Uterus (tissue), 4 donors: ENCODE data around the gene SPEM3. TPM values are rescaled to one million over a fixed set of nuclear protein-coding genes. Genes with fewer than 3 reads are reported as not detected.
A peak's percentile ranks its signal among the peaks of the same experiment; 100 is the strongest.

Experiments
- DNase-seq, 2 donors: peaks; one replicate each; pipeline ENCODE4 v3.0.0-alpha.2; 2019 to 2020
- H3K27ac ChIP-seq, 2 donors: fragments of 200-600 bp; sonication (generic); 1 replicate in 1 of 2; 2 replicates in 1 of 2; pipeline ENCODE4 v1.5.1; 2016 to 2018
- H3K27me3 ChIP-seq, 2 donors: fragments of 200-600 bp; sonication (generic); one replicate each; pipeline ENCODE4 v1.5.1; 2018 to 2019; ENCODE audit warnings: control low read depth in 1 of 2
- H3K36me3 ChIP-seq, 2 donors: fragments of 200-600 bp; sonication (generic); one replicate each; pipeline ENCODE4 v1.5.1; 2019; ENCODE audit warnings: control low read depth in 1 of 2
- H3K4me1 ChIP-seq, 2 donors: fragments of 200-600 bp; sonication (generic); one replicate each; pipeline ENCODE4 v1.5.1; 2018 to 2019; ENCODE audit warnings: control low read depth in 1 of 2
- H3K4me3 ChIP-seq, 2 donors: fragments of 200-600 bp; sonication (generic); 1 replicate in 1 of 2; 2 replicates in 1 of 2; pipeline ENCODE4 v1.5.1; 2018 to 2019; ENCODE audit warnings: mild to moderate bottlenecking in 1 of 2
- H3K9me3 ChIP-seq, 2 donors: fragments of 200-600 bp; sonication (generic); one replicate each; pipeline ENCODE4 v1.5.1; 2019; ENCODE audit warnings: control low read depth in 1 of 2
- CTCF ChIP-seq, 4 experiments: fragments of 200-600 bp in 2 of 4; fragments of 450-650 bp in 2 of 4; sonication (generic) in 2 of 4; IDR thresholded peaks; one replicate each; pipeline ENCODE4 v1.5.1; 2016 to 2019; ENCODE audit warnings: antibody characterized with exemption in 4 of 4, mild to moderate bottlenecking in 2 of 4, moderate library complexity in 1 of 4
- POLR2A ChIP-seq, 2 donors: fragments of 450-650 bp; IDR thresholded peaks; one replicate each; pipeline ENCODE4 v1.6.1; 2016; ENCODE audit warnings: antibody characterized with exemption in 2 of 2, mild to moderate bottlenecking in 1 of 2, moderate library complexity in 1 of 2
- intact Hi-C: fragments of 100-400 bp; cut with DNase I; formaldehyde crosslinking; loops from one replicate; pipeline ENCODE4 v1.15.1; 2023; ENCODE audit warnings: low total_unique reads
- total RNA-seq, 4 donors: library from RNA; depleted of rRNA in 3 of 4; stranded (reverse); fragments of >200 nt in 3 of 4; gene quantifications; one replicate each; pipeline versions ENCODE4 v1.1.0 to v1.2.4, GENCODE V29; 2014 to 2023
- donor health status: DM: yes; HTN: yes; CAD: no.

Gene SPEM3
- total RNA-seq, 4 donors from 2014 or later, result not detected

GRCh38 chr17:7464081-7464480 is 35.4 kb downstream of the SPEM3 start:
- no peaks in the 10 kb centered on the region for H3K9me3 ChIP-seq
- peaks cover 6 to 8% of the 10 kb centered on the region in 2 donors for H3K4me1 ChIP-seq
- no peak for DNase-seq
- no peaks in the 10 kb centered on the region for H3K36me3 ChIP-seq
- no peak overlapping the region for H3K27ac ChIP-seq
- no peaks in the 10 kb centered on the region for H3K27me3 ChIP-seq
- H3K4me3 ChIP-seq, result no peak overlapping the region
- intact Hi-C loops, result no loop called here
- TF ChIP-seq CTCF (IDR thresholded peaks at IDR 0.05), result no peak
- TF ChIP-seq POLR2A (IDR thresholded peaks at IDR 0.05), result no peak

- no peaks in the 10 kb centered on the region for H3K36me3 ChIP-seq
- no peaks in the 10 kb centered on the region for H3K27me3 ChIP-seq
- H3K27ac ChIP-seq, result peak overlapping the region; percentile 59 to 62
These were observed 37.1 kb downstream of the SPEM3 start for GRCh38 chr17:7465597-7466275.

GRCh38 chr17:7466318-7466638 is 37.6 kb downstream of the SPEM3 start:
- no peak overlapping the region for H3K4me3 ChIP-seq
- H3K27ac ChIP-seq, result peak overlapping the region; percentile 59 to 62
- no peaks in the 10 kb centered on the region for H3K36me3 ChIP-seq
- no peaks in the 10 kb centered on the region for H3K9me3 ChIP-seq
- H3K4me1 ChIP-seq, result peaks cover 6 to 8% of the 10 kb centered on the region in 2 donors
- intact Hi-C loops, result no loop called here
- TF ChIP-seq CTCF (IDR thresholded peaks at IDR 0.05) (no peak), POLR2A (IDR thresholded peaks at IDR 0.05) (no peak)
- no peak for DNase-seq
- H3K27me3 ChIP-seq, result no peaks in the 10 kb centered on the region

More at GRCh38 chr17:7465597-7466275, 37.1 kb downstream of the SPEM3 start:
- TF ChIP-seq CTCF (IDR thresholded peaks at IDR 0.05), result no peak
- TF ChIP-seq POLR2A (IDR thresholded peaks at IDR 0.05), result no peak
- Histone ChIP-seq H3K9me3 (no peaks in the 10 kb centered on the region), H3K4me1 (peaks cover 6 to 8% of the 10 kb centered on the region in 2 donors), H3K4me3 (no peak overlapping the region)
- peak in 1 of 2 donors; percentile 24 for DNase-seq
- intact Hi-C loops, result no loop called here

GRCh38 chr17:7466639-7467341 is 38.1 kb downstream of the SPEM3 start:
- intact Hi-C loops, result no loop called here
- peak; percentile 85 to 86 for DNase-seq
- Histone ChIP-seq H3K27ac (peak overlapping the region; percentile 59 to 62), H3K36me3 (no peaks in the 10 kb centered on the region), H3K27me3 (no peaks in the 10 kb centered on the region), H3K9me3 (no peaks in the 10 kb centered on the region), H3K4me1 (peaks cover 6 to 8% of the 10 kb centered on the region in 2 donors), H3K4me3 (no peak overlapping the region)
- TF ChIP-seq CTCF (IDR thresholded peaks at IDR 0.05) (no peak), POLR2A (IDR thresholded peaks at IDR 0.05) (no peak)

GRCh38 chr17:7467498-7467897 is 38.8 kb downstream of the SPEM3 start:
- Histone ChIP-seq H3K4me1 (peaks cover 6 to 8% of the 10 kb centered on the region in 2 donors), H3K36me3 (no peaks in the 10 kb centered on the region)

More at GRCh38 chr17:7467498-7467897, 38.8 kb downstream of the SPEM3 start:
- Histone ChIP-seq H3K9me3 (no peaks in the 10 kb centered on the region), H3K27me3 (no peaks in the 10 kb centered on the region), H3K4me3 (no peak overlapping the region), H3K27ac (peak overlapping the region; percentile 59 to 62)
- no peak for TF ChIP-seq CTCF (IDR thresholded peaks at IDR 0.05)
- TF ChIP-seq POLR2A (IDR thresholded peaks at IDR 0.05), result no peak
- no peak for DNase-seq
- intact Hi-C loops, result no loop called here
